ENCODE measurements around the gene CETN2.

DNA sequence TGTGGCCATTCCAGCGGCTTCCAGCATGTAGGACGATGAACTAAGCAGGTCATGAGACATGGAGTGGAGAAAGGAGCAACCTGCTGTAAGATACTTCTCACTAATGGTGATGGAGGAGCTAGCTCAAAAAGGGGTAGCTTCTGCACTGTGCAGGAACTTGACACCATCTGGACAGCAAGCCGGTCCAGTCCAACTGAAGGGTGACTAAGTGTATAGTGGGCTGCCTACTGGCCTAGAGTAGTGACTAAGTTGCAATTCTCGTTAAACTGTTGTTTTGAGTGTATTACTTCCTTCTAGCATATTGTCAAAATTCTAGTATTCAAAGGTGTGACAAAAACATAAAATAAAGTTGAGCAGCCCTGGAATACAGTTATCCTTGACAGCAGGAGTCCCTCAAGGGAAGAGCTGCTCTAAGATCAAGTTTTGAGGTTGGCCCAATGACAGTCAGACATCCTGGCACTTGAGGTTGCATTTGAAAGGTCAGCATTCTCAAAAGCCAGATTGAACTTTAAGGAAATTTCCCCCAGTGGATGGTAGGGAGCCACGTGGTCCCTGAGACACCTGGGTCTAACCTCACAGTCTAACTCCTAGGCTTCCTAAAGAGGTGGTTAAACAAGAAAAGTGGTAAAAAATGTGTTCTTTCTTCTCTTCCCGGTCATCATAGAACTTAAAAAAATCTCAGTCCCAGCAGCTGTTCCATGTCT, 8.0 kb downstream of the CETN2 start:
- TF ChIP-seq CTCF (IDR thresholded peaks at IDR 0.05) (no peak), POLR2A (IDR thresholded peaks at IDR 0.05) (no peak), POLR2AphosphoS5 (IDR thresholded peaks at IDR 0.05) (no peak)

Data from prostate gland (tissue), 2 donors.